ENCODE data around the gene CLCN7.

DNA sequence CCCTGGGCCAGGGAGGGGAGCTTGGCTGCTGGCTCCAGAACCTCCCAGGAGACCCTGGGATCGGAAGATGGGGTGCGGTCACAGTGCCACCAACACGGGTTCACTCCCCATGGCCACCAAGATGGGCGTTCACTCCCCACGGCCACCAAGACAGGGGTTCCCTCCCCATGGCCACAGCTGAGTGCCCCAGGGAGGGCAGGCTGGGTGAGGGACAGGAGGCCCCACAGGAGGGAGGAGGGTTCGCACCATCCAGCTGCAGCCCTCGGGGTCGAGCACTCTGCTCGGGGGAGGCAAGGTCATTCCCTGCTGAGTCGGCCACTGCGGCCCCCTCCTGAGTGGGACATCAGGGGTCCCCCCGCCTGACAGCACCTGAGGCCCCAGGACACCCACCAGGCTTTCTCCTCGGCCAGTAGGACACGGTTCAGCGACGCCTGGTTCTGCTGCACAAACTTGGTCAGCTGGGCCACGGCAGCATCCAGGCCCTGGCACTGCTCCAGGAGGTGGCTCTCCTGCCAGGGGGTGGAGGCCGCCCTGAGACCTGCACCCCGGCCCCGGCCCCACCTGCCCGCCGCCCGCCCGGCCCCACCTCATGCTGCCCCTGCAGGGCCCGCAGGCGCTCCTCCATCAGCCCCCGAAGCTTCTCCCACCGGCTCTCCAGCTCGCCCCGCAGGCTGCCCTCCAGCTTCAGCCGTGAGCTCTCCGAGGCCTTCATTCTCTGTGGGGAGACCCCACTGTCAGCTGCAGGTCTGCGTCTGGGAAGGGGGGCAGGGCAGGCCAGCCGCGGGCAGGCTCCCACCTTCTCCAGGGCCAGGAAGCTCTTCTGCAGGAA lies 36.4 kb downstream of the CLCN7 start:
- TF ChIP-seq, protein P1, sequence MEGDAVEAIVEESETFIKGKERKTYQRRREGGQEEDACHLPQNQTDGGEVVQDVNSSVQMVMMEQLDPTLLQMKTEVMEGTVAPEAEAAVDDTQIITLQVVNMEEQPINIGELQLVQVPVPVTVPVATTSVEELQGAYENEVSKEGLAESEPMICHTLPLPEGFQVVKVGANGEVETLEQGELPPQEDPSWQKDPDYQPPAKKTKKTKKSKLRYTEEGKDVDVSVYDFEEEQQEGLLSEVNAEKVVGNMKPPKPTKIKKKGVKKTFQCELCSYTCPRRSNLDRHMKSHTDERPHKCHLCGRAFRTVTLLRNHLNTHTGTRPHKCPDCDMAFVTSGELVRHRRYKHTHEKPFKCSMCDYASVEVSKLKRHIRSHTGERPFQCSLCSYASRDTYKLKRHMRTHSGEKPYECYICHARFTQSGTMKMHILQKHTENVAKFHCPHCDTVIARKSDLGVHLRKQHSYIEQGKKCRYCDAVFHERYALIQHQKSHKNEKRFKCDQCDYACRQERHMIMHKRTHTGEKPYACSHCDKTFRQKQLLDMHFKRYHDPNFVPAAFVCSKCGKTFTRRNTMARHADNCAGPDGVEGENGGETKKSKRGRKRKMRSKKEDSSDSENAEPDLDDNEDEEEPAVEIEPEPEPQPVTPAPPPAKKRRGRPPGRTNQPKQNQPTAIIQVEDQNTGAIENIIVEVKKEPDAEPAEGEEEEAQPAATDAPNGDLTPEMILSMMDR (IDR thresholded peaks at IDR 0.05 in 4 of 5, conservative IDR thresholded peaks at IDR 0.05 in 1 of 5), result no peak
- TF ChIP-seq POLR2A (IDR thresholded peaks at IDR 0.05), result no peak
